Kidney (tissue), 14 donors: Measurements from ENCODE around the gene BTG4. TPM values are rescaled to one million over a fixed set of nuclear protein-coding genes. Genes with fewer than 3 reads are reported as not detected.

ENCODE experiments used
- DNase-seq, 5 donors: peaks; one replicate each; pipeline ENCODE4 v3.0.0-alpha.2; 2013 to 2020
- FAIRE-seq: peaks from 2 replicates; lab custom pipeline; 2012; peaks lifted over from hg19 to GRCh38; lab: Jason Lieb, UNC
- H3K27ac ChIP-seq, 2 donors: one replicate each; pipeline ENCODE4 v1.7.0; 2013; ENCODE audit warnings: low read depth in 2 of 2, low read length in 2 of 2, inconsistent platforms in 1 of 2
- H3K27me3 ChIP-seq: one replicate; pipeline ENCODE4 v1.7.1; 2013; ENCODE audit warnings: low read length, inconsistent platforms; ENCODE audit not compliant: control insufficient read depth, insufficient read depth
- H3K36me3 ChIP-seq, 3 donors: one replicate each; pipeline versions ENCODE4 v1.7.0 to v1.7.1; 2013; ENCODE audit warnings: low read length in 3 of 3, control low read depth in 1 of 3, inconsistent platforms in 1 of 3; ENCODE audit not compliant: insufficient read depth in 3 of 3, control insufficient read depth in 2 of 3
- H3K4me1 ChIP-seq, 3 donors: one replicate each; pipeline versions ENCODE4 v1.7.0 to v1.7.1; 2013; ENCODE audit warnings: low read length in 3 of 3, inconsistent platforms in 1 of 3, low read depth in 1 of 3; ENCODE audit not compliant: control insufficient read depth in 2 of 3, insufficient read depth in 2 of 3
- H3K4me3 ChIP-seq, 3 donors: one replicate each; pipeline versions ENCODE4 v1.7.0 to v1.8.1; 2013; ENCODE audit warnings: low read length in 3 of 3, control low read depth in 1 of 3, inconsistent platforms in 1 of 3
- H3K9ac ChIP-seq, 3 donors: one replicate each; pipeline versions ENCODE4 v1.7.0 to v1.7.1; 2013; ENCODE audit warnings: low read length in 3 of 3, control low read depth in 1 of 3, inconsistent platforms in 1 of 3
- H3K9me3 ChIP-seq, 3 donors: one replicate each; pipeline versions ENCODE4 v1.7.0 to v1.7.1; 2013; ENCODE audit warnings: low read length in 3 of 3, control low read depth in 1 of 3, inconsistent platforms in 1 of 3; ENCODE audit not compliant: control insufficient read depth in 2 of 3, insufficient read depth in 1 of 3
- intact Hi-C: fragments of 100-400 bp; cut with DNase I; formaldehyde crosslinking; loops from one replicate; pipeline ENCODE4 v1.11.1; 2022
- polyA plus RNA-seq: library from polyadenylated mRNA; stranded (reverse); fragments of 350-450 nt; fragmentation: Illumina TruSeq; extraction: RNeasy Lipid Tissue Mini Kit (QIAGEN cat#74804); gene quantifications from one replicate; pipeline ENCODE4 v1.2.3, GENCODE V29; 2014; ENCODE audit warnings: low read depth, low replicate concordance; ENCODE audit not compliant: insufficient read depth
- total RNA-seq: library from RNA; stranded (reverse); fragmentation: NEBNext Ultra II Directional; extraction: Animal tissue kit (Norgen Biotek cat#: 25700); gene quantifications from one replicate; pipeline ENCODE4 v1.2.1, GENCODE V29; 2021
- TF ChIP-seq, protein P1 (sequence below): IDR thresholded peaks from 3 replicates; pipeline ENCODE4 v1.5.1; 2012; ENCODE audit warnings: mild to moderate bottlenecking, moderate library complexity, borderline replicate concordance; ENCODE audit not compliant: insufficient read depth; ENCODE audit errors: extremely low read depth
- donor health status: control.
- donor health status: control.
- donor health status: control.
- donor health status: control.
- donor health status: control.
- donor health status: DM: yes; HTN: yes; CAD: no.
- donor health status: Normal renal cell carcinoma (clear cell type).

The BTG4 gene
- total and polyA plus RNA-seq, 2 donors from 2014 or later: not detected

DNA sequence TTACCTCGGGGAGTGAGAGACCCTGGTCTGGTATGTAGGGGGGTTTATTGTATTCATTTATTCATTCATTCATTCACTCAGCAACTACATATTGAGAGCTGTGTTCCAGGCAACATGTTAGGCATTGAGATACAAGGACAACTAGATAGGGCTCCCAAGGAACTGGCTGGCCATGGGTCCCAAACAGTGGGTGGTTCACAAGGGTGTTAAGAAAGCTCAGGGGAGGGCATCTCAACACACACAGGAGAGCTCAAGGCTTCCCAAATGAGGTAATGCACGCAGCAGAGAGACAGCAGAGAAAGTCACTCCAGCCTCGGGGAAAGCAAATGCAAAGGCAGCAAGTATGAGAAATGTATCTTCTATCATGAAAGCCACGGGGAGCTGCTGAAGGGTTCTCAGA, 51.8 kb downstream of the BTG4 start:
- Histone ChIP-seq H3K36me3 (no peaks in the 10 kb centered on the region), H3K4me1 (no peaks in the 10 kb centered on the region), H3K9ac (no peak overlapping the region), H3K27ac (no peak overlapping the region), H3K9me3 (no peaks in the 10 kb centered on the region), H3K27me3 (no peaks in the 10 kb centered on the region), H3K4me3 (no peak overlapping the region)
- TF ChIP-seq, protein P1, sequence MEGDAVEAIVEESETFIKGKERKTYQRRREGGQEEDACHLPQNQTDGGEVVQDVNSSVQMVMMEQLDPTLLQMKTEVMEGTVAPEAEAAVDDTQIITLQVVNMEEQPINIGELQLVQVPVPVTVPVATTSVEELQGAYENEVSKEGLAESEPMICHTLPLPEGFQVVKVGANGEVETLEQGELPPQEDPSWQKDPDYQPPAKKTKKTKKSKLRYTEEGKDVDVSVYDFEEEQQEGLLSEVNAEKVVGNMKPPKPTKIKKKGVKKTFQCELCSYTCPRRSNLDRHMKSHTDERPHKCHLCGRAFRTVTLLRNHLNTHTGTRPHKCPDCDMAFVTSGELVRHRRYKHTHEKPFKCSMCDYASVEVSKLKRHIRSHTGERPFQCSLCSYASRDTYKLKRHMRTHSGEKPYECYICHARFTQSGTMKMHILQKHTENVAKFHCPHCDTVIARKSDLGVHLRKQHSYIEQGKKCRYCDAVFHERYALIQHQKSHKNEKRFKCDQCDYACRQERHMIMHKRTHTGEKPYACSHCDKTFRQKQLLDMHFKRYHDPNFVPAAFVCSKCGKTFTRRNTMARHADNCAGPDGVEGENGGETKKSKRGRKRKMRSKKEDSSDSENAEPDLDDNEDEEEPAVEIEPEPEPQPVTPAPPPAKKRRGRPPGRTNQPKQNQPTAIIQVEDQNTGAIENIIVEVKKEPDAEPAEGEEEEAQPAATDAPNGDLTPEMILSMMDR: no peak
- DNase-seq (no peak), FAIRE-seq (no peak)
- intact Hi-C loops: no loop called here

GRCh38 chr11:111459506-111460270, 52.5 kb downstream of the BTG4 start:
- TF ChIP-seq, protein P1: no peak
- intact Hi-C loops: no loop called here
- Histone ChIP-seq H3K27me3 (no peaks in the 10 kb centered on the region), H3K4me1 (no peaks in the 10 kb centered on the region), H3K36me3 (no peaks in the 10 kb centered on the region), H3K4me3 (no peak overlapping the region), H3K27ac (no peak overlapping the region), H3K9ac (no peak overlapping the region), H3K9me3 (no peaks in the 10 kb centered on the region)
- FAIRE-seq (no peak), DNase-seq (no peak)

- no peak overlapping the region for H3K9ac ChIP-seq
- FAIRE-seq (no peak), DNase-seq (peak in 1 of 5 donors; percentile 15)
- no peaks in the 10 kb centered on the region for H3K27me3 ChIP-seq
- H3K9me3 ChIP-seq: no peaks in the 10 kb centered on the region
- no peaks in the 10 kb centered on the region for H3K36me3 ChIP-seq
- intact Hi-C loops: no loop called here
- H3K4me3 ChIP-seq: no peak overlapping the region
- TF ChIP-seq, protein P1: no peak
- no peak overlapping the region for H3K27ac ChIP-seq
- no peaks in the 10 kb centered on the region for H3K4me1 ChIP-seq
Measured at GRCh38 chr11:111457731-111458368, 54.3 kb downstream of the BTG4 start.
